Activated CD4-positive, alpha-beta T cell treated with anti-CD3 and anti-CD28 coated beads for 24 hours (primary cell): ENCODE results near the gene NXPH3.

Source experiments
- DNase-seq, 2 donors: peaks; one replicate each; pipeline ENCODE4 v3.0.0-alpha.2; 2020; ENCODE audit warnings: low read depth in 2 of 2

Gene NXPH3

DNA sequence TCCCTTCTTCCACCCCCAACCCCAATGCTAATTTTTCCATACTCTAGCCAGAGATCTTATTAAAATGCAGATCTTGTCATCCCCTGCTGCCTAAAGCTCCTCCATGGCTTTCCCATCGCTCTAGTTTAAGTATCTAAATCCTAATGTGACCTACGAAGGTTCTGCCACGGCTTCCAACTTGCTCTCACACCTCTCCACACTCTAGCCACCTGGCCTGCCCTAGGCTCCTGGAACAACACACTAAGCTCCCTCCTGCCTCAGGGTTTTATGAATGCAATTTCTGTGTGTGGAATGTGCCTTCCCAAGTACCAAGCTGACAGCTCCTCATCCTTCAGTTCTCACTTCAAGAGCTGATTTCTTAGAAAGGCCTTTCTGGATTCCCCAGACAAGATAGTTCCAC lies 16.6 kb downstream of the NXPH3 start:
- no peak for DNase-seq

DNA sequence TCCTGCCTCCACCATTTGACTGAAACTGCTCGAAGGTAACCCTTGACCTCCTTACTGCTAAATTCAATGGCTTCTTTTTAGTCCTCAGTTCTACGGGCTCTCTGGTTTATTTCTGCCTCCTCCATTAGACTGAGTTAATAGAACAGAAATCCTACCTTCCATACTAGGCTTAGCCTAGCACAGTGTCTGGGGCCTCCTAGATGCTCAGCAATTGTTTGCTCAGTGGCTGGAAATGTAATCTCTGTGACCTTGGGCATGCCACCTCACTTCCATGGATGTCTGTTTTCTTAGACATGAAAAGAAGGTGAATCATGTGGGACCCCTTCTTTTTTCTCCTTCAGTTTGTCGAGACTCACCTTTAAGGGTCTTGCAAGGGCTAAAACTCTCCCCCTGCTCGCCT lies 19.7 kb downstream of the NXPH3 start:
- no peak for DNase-seq

DNA sequence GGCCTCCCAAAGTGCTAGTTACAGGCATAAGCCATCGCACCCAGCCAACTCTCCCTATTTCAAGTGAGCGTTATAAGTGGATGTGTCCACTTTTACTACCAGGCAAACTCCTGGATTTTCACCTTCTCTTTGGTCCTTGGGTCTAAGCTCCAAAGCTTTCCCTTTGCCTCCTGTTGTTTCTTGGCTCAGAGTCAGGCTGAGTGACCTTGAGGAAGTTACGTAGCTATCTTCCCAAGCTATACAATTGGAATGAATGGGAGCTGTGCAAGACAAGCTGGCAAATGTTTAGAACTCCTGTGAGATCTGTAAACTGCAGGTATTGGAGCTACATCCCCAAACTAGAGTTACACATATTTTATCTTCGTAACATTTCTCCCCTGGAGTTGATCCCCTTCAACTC lies 20.3 kb downstream of the NXPH3 start:
- no peak for DNase-seq

DNA sequence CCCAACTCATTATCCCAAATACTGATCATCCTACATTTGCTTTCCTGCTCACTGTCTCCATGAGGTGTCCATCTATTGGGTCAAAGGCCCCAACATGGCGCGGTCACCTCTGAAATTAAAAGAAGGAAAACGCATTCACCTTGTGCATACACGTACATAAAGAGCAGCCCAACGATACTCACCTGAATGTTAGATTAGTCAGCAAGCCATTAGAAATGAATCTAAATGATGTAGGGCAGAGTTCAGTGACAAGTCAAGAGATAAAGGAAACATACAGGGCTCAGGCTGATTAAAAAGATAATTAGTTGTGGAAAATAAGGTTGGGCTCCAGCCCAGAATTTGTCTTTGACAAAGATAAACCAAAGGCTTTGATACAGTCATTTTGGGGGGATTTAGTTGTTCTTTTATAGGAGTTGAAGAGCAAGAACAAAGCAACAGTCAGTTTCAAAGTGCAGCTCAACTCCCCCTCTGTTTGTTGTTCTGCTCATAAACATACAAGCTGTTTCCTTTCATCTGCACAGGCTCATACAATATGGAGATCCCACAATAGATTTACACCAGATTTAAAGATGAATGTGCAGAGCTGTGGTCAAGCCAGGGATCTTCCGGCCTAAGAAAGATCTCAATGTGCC lies 21.1 kb downstream of the NXPH3 start:
- no peak for DNase-seq

DNA sequence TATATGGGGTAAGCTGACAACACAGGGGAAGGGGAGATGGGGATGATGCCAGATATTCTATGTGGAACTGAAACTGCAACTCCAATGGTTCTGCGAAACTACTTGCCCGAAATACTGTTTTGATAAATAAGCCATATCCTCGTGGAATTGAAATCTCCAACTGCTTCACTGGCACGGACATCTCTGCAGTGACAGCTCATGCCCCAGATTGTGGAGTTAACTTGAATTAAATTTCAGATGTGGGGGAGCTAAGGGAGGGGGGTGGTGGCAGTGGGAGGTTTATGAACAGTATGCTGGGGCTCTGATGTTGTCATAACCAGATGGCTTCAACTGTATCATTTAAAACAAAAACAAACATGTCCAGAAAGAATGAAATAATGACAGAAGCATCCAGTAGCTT lies 21.8 kb downstream of the NXPH3 start:
- DNase-seq: no peak

DNA sequence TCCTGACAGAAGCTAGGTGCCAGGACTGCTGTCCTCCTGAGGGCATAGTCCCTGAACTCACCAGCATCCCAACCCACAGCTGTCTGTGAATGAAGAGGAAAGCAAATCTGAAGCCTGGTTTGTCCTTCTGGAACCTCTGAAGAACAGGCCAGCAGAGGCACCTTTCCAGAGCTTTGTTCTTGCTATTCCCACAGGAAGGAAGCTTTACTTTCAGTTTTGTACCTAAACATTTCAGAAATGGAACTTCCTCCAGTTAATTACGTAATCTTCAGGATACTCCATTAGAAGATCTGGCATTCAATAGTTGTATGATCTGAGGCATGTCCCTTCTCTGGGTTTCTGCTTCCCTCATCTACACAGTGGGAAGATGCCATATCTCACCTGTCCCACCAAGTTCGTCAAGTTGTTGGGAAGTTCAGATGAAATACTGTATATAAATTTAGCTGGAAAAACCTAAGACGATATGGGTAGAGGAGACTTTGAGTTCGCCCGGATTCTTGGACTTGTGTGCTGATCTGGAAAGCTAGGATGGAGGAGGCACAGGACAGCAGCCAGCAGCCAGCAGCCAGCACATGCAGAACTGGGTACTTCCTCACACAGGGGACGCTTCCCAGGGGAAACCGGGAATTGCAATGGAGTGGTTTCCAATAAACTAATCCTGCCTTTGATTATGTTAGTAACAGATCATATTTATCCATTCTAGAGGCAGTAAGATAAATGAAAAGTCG lies 22.4 kb downstream of the NXPH3 start:
- DNase-seq: no peak

DNA sequence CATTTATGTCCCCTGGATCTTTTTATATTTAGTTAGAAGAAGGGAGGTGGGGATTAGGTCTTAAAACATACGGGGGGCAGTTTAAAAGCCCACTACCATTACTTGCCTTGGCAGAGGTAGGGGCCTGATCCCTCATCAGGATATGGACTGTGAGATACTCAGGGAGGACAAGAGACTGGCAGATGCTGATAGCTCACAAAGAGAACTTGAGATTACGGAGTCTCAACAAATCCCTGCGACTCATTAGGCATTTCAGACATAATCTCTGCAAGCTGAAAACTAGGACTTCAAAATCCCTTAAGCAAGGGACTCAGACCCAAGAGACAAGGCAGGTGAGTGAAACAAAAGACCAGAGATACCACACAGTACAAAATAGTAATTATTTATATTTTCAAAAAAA lies 23.2 kb downstream of the NXPH3 start:
- no peak for DNase-seq

DNA sequence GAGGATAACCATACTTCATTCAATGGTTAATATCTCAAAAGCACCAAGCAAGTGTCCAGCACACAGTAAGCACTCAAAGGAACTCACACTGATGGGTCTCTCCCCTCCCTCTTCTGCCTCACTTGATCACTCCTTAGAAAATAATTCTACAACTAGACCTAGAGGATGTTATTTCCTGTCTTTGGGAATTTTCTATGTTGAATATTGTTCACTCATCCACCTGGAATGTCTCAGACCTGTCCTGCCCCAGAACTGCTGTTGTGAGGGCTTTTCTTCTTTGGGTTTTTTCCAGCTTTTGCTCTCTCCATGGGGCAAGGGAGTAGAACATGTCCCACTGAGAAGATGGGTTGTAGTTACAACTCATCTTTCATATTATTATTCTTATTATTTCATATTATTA lies 25.3 kb downstream of the NXPH3 start:
- DNase-seq: no peak

DNA sequence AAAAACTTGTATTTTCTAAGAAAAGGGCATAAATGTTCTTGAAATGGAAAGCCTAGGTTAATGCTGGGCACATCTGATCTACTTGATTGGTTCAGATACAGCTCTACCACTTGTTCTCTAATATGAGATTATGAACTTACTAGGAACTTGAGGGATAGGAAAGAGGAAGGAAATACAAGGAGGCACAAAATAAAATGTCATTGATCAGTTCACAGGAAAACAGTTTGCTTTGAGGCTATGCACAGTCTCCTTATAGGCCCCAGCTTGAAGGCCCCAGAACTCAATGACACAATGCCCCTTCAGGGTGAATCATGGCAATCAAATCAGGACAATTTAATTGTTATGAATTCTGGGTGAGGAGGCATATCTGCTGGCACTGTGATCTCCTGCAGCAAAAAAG lies 27.1 kb downstream of the NXPH3 start:
- DNase-seq: no peak

DNA sequence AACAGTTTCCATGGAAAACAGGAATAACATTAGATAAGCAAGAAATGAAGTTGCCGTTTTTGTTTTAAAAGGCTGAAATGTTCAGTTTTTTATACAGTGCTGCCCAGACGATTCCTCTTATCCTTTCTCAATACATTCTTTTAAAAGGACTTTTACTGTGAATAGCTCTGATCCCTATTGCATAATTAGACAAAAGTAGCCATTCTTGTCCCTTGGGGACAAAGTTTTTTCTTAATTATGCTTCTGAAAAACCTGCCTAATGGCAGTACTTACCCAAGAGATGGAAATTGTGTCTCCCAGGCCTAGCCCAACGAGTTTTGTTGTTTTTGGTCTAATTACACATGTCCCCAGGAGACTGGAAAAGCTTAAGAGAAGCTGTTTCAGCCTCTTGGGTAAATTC lies 27.6 kb downstream of the NXPH3 start:
- no peak for DNase-seq

DNA sequence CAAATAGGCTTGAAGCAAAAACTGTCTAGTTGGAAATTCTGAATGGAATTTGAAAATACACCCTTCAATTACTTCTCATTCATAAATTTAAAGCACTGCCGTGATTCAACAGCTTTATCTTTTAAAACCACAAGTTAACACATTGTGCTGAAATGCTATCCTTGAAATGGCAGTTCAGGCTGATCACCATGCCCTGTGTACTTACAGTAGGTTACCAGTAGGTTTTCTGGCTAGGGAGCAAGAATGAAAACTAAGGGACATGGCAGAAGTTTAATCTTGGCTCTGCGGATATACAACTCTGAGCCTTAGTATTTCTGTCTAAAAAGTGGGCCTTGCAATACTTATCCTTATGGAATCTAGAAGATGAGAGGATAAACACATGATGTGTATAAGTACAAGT lies 28.0 kb downstream of the NXPH3 start:
- DNase-seq: no peak

DNA sequence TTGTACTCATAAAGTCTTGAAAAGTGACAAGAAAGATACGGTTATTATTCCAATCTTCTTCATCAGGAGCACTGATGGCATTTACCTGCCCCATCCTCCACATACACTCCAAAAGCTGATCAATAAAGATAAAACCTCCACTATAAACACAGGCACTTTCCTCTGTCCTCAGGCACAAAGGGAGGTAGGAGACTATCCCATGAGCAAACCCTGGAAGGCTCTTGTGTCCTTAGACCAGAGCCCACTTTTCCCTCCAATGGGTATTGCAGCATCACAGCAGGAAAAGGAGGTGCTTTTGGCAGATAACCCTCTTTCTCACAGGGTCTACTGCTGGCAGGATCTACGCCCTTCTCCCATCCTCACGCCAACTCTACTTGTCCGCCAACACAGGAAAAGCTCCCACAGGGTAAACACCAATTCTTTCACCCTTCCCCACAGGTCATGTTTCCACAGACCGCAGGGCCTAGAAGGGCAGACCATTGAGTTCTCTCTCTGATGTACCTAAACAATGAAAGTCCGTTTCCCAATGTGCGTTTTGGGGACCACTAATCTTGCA lies 28.7 kb downstream of the NXPH3 start:
- DNase-seq: no peak

DNA sequence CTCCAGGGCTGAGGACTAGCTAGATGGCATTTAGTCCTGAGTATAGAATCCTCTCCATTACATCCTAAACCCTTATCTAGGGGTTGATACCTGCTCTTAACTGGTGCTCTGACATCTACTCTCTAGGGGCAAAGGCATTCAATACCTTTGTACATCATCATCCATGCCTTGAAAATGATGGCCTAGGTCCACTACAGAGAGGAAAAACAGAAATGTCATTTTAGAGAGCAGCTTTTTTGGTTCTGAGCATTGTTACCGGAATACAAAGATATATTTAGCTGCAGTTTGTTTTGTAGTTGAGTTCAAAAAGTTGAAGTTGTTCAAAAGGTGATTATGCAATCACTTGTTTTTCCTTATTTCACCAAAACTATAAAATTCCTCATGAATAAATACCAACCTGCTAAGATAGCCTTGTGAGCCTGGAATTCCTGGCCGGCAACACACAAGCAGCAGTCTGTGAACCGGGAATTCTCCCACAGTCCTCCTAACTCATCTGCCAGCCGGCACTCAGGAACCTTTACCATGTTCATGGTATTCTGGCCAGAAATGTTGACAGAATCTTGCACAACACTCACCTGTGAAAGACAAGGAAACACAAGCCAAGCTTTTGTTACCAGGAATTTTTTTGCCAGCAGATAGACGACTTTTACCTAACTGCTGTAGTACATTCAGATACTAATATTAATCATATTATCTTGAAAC lies 35.4 kb downstream of the NXPH3 start:
- DNase-seq: no peak

DNA sequence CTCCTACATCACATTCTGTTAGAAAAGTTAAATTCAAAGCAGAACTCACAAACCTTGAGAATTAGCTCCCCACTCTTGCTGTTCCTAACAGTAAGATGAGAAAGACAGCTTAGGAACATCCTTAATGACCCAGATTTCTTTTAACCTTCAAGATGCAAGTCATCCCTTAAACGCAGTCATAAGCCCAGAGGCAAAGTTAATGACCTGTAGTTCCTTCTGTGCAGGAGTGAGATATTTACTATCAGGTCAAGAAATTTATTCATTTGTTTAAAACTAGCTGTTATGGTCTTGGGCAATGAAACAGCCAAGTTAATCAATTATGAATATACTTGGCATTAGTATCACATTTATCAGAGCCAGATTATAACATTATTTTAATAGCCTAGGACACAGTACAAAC lies 37.1 kb downstream of the NXPH3 start:
- DNase-seq: no peak

DNA sequence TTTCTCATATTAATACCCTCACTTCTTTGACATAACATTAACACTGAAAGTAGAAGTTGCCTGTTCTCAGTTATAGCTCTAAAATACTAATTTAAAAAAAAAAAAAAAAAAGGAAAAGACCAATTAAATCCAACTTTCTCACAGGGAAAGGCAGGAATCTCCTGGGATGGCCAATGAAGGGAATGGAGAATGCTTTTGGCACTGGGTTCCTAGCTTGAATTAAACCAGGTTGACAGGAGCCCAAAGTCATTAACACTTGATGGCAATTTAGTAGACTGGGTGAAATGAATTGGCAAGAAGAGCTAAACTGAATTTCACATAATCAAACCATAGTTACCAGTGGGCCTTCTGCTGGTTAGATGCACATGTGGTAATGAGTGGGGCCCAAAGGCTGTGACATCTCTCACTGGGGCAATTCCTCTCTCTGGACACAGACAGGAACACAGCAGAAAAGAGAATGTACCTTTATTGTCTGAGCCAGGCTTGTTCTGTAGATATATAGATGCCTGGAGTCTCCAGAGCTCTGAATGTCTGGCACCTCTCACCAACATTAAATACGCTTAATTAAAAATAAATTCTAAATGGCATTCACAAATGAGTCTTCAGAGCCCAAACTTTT lies 37.6 kb downstream of the NXPH3 start:
- DNase-seq: no peak

DNA sequence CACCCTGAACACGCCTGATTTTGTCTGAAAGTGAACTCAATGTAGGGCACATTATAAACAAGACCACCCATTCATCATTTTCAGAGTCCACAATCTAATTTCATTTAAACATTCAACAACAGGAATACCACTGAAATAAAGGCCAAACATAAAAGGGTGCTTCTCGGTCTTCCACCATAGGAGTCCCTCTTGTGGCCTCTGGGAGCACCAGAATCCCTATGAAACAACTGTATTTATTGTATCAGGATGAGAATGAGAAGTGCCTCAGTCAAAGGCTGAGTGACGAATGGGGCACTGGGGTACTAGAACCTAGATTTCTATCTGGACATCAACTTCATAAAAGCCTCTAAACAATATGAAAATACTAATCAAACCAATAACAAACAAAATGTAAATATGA lies 40.4 kb downstream of the NXPH3 start:
- DNase-seq: no peak

DNA sequence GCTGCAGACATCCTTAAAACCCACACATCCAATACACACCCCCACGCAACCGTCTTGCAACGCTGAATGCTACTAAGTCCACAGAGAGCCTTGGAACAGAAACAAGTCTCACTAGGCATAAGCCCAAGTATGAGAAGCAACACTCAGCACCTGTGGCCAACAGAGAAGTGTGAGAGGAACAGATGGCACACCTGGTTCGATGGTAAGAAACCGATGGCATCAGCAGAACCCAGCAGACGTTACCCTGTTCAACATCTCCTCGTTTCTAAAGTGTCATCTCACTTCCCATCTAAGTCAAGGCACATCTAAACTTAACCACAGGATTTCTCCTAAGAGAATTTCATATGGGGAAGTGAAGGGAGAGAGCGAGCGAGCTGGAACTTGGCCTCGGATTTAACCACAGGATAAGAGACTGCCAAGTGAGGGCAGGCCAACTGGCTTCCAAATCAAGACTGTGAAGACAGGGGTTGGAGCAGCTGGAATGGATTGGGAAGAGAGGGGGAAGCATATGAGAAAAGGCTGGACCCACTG lies 41.0 kb downstream of the NXPH3 start:
- DNase-seq: no peak

DNA sequence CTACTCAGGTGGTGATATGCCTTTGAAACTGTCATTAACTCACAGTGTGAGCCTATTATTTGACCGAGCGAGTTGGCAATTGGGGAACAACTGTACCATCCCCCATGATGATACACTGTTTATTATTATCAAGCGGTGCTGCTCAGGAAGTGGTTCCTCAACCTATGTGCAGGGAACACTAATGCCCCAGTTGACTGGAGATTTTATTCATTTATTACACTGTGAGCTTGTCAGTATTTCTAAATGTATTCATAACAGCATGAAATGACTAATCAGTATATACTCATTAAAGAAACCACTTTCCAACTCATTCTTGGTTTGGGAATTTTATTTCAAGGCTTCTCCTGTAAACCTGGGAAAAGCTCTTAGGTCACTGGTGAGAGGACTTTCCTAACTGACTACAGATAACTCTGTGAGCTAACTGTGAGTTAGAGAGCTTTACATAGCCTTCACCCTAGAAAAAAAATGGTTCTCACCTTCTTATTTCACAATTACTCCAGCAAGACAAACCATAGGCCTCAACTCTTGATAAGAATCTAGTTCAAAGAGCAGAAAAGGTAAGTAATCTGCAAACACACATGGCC lies 42.4 kb downstream of the NXPH3 start:
- no peak for DNase-seq

DNA sequence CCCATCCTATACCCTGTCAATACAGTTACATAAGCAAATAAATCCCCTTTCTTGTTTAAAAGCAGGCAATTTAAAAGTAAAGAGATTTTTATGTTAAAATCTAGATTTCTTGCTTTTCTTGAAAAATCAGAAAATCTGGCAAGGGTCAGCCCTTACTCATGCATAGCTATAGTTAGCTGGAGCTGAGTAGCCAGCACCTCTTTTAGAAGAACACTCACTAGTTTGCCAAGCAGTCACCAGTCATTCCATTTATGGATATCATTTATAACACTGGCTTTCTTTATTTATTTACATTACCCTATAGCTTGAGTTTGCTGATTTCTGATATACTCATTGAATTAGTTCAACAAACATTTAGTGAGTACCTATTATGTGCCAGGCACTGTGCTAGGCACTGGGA lies 45.7 kb downstream of the NXPH3 start:
- DNase-seq: no peak

DNA sequence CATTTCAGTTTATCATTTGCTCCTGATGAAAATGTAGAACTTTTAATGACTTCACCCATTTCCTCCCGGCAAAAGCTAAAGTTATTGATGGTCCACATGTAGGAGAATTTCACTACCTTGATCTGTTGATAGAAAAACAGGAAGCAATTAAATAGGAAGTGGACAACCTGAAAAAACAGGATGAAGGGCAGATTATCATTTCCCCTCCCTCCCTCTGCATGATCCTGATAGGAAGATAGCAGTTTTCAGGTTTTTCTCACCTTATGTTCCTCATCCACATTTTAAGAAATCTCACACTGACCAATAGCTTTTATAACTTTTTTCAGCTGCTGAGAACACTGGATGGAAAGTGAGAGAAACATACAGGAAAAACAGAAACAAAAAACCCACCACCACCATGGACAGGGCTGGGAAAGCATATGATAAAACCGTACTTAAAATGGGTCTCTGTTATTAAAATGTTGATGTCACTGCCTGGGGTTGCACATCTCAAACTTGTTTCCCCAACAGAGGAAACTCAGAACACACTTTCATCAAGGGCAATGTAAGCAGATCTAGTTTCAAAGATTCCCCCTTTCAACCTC lies 46.4 kb downstream of the NXPH3 start:
- no peak for DNase-seq

DNA sequence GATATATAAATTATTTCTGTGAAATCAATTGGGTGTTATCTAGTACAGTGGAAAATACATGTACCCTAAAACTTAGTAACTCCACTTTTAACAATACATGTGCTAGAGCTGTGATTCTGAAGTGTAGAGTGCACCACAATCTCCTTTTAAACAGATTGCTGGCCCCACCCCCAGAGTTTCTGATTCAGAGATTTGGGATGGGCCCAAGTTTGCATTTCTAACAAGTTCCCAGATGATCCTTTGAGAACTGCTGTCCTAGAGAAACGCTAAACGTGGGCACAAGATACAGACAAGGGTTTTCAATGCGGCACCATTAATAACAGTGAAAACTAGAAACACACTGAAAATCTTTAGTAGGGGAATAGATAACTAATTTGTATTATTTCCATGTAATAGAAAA lies 49.2 kb downstream of the NXPH3 start:
- DNase-seq: no peak

DNA sequence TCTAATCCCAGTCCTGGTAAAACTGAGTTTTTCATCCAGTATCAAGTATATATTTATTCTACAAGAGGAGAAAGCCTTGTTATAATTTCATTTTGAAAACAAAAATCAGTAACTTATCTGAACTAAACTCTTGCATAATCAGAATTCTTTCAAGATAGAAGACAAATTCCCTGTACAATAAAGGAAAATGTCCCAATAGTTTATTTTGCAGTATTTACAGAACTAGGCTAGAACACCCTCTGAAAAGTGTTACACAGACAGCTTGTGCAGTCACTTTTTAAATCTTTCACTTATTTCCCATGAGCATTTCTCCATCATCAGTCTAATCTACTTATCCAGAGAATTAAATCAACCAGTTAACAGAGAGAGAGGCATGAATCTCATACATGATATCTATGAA lies 53.8 kb downstream of the NXPH3 start:
- DNase-seq: no peak
